HepG2 (cell line): Measurements from ENCODE around the gene TOB1. TPM values are rescaled to one million over a fixed set of nuclear protein-coding genes. Genes with fewer than 3 reads are reported as not detected.
A peak's percentile ranks its signal among the peaks of the same experiment; 100 is the strongest.

Experiments used
- BRD4 ChIP-seq: sonication (generic); formaldehyde crosslinking; IDR thresholded peaks from 2 replicates; pipeline ENCODE4 v1.4.0; 2020; ENCODE audit warnings: missing genetic modification reagents
- CENPT ChIP-seq: sonication (generic); formaldehyde crosslinking; IDR thresholded peaks from 2 replicates; pipeline ENCODE4 v1.8.0; 2022; ENCODE audit warnings: low read depth, mild to moderate bottlenecking, moderate library complexity, missing genetic modification reagents
- DR1 ChIP-seq: sonication (generic); formaldehyde crosslinking; IDR thresholded peaks from 2 replicates; pipeline ENCODE4 v1.8.0; 2021; ENCODE audit warnings: mild to moderate bottlenecking, missing genetic modification reagents, inconsistent platforms
- FOXA3 ChIP-seq: IDR thresholded peaks from 2 replicates; pipeline ENCODE4 v1.6.1; 2016; ENCODE audit warnings: missing genetic modification reagents, missing compliant biosample characterization
- JUNB ChIP-seq: sonication (generic); formaldehyde crosslinking; IDR thresholded peaks from 2 replicates; pipeline ENCODE4 v1.8.0; 2022; ENCODE audit warnings: missing genetic modification reagents, mild to moderate bottlenecking, borderline replicate concordance
- NR2F2 ChIP-seq: IDR thresholded peaks from 2 replicates; pipeline ENCODE4 v1.6.1; 2012; ENCODE audit warnings: low read depth, inconsistent platforms, borderline replicate concordance
- POLR2A ChIP-seq, 2 experiments: IDR thresholded peaks; 2 replicates each; pipeline ENCODE4 v1.6.1; 2011; ENCODE audit warnings: low read depth in 2 of 2, low read length in 2 of 2, mild to moderate bottlenecking in 1 of 2, moderate library complexity in 1 of 2; ENCODE audit not compliant: insufficient read depth in 1 of 2
- RAD51 ChIP-seq: fragments of 450-650 bp; IDR thresholded peaks from 2 replicates; pipeline ENCODE4 v1.6.1; 2016; ENCODE audit warnings: borderline replicate concordance
- TBP ChIP-seq: sonication (generic); formaldehyde crosslinking; IDR thresholded peaks from 2 replicates; pipeline ENCODE4 v1.5.0; 2020; ENCODE audit warnings: missing genetic modification reagents
- ZFP36L2 ChIP-seq: sonication (generic); formaldehyde crosslinking; IDR thresholded peaks from 2 replicates; pipeline ENCODE4 v1.4.0; 2020; ENCODE audit warnings: missing genetic modification reagents
- ZNF460 ChIP-seq: sonication (generic); formaldehyde crosslinking; IDR thresholded peaks from 2 replicates; pipeline ENCODE4 v1.5.1; 2020; ENCODE audit warnings: missing genetic modification reagents, mild to moderate bottlenecking, borderline replicate concordance
- ZNF549 ChIP-seq: sonication (generic); formaldehyde crosslinking; IDR thresholded peaks from 2 replicates; pipeline ENCODE4 v1.5.0; 2020; ENCODE audit warnings: missing genetic modification reagents
- ZNF605 ChIP-seq: sonication (generic); formaldehyde crosslinking; IDR thresholded peaks from 2 replicates; pipeline ENCODE4 v1.8.0; 2022; ENCODE audit warnings: mild to moderate bottlenecking, missing genetic modification reagents
- ZNF607 ChIP-seq: sonication (generic); formaldehyde crosslinking; IDR thresholded peaks from 2 replicates; pipeline ENCODE4 v1.5.1; 2020; ENCODE audit warnings: missing genetic modification reagents, mild to moderate bottlenecking, borderline replicate concordance
- ZNF652 ChIP-seq: IDR thresholded peaks from 2 replicates; pipeline ENCODE4 v1.6.1; 2016; ENCODE audit warnings: low read depth, borderline replicate concordance
- ZNF878 ChIP-seq: sonication (generic); formaldehyde crosslinking; IDR thresholded peaks from 2 replicates; pipeline ENCODE4 v1.8.1; 2023; ENCODE audit warnings: mild to moderate bottlenecking, missing genetic modification reagents, moderate library complexity
- ZSCAN30 ChIP-seq: sonication (generic); formaldehyde crosslinking; IDR thresholded peaks from 2 replicates; pipeline ENCODE4 v1.5.0; 2020; ENCODE audit warnings: mild to moderate bottlenecking, missing genetic modification reagents
- polyA plus RNA-seq, 8 experiments: library from polyadenylated mRNA; depleted of rRNA in 3 of 8; stranded (reverse) in 7 of 8; unstranded in 1 of 8; fragments of >200 nt; fragmentation: Illumina TruSeq in 4 of 8; extraction: Trizol in 4 of 8; gene quantifications; 2 replicates each; pipeline versions ENCODE4 v1.2.1 to v1.2.3, GENCODE V29; 2011 to 2016; ENCODE audit warnings: low read depth in 4 of 8, missing spikeins in 1 of 8, mixed read lengths in 1 of 8; ENCODE audit not compliant: insufficient read depth in 1 of 8
- total RNA-seq, 5 experiments: library from RNA; depleted of rRNA; stranded (reverse); fragments of >200 nt; fragmentation: Illumina TruSeq; extraction: Trizol; gene quantifications; 2 replicates each; pipeline ENCODE4 v1.2.3, GENCODE V29; 2016; ENCODE audit warnings: low read depth in 1 of 5
- TF ChIP-seq, protein P1 (sequence below): sonication (generic); formaldehyde crosslinking; IDR thresholded peaks from 2 replicates; pipeline ENCODE4 v1.5.1; 2020; ENCODE audit warnings: mild to moderate bottlenecking, missing genetic modification reagents, moderate library complexity
- TF ChIP-seq, protein P2 (sequence below), 2 experiments: IDR thresholded peaks; 2 replicates each; pipeline ENCODE4 v1.6.1; 2011 to 2012; ENCODE audit warnings: low read length in 2 of 2, borderline replicate concordance in 1 of 2, low read depth in 1 of 2, mild to moderate bottlenecking in 1 of 2, moderate library complexity in 1 of 2
- TF ChIP-seq, protein P3 (sequence below): sonication (generic); formaldehyde crosslinking; conservative IDR thresholded peaks from 2 replicates; pipeline ENCODE4 v1.8.0; 2022; ENCODE audit warnings: mild to moderate bottlenecking, moderate library complexity, missing genetic modification reagents

The TOB1 gene
- total and polyA plus RNA-seq, 2 of the 13 experiments (the other 11 are each of a cell fraction or from before 2014, with no cell fraction given): 21.9 to 57.7 TPM

DNA sequence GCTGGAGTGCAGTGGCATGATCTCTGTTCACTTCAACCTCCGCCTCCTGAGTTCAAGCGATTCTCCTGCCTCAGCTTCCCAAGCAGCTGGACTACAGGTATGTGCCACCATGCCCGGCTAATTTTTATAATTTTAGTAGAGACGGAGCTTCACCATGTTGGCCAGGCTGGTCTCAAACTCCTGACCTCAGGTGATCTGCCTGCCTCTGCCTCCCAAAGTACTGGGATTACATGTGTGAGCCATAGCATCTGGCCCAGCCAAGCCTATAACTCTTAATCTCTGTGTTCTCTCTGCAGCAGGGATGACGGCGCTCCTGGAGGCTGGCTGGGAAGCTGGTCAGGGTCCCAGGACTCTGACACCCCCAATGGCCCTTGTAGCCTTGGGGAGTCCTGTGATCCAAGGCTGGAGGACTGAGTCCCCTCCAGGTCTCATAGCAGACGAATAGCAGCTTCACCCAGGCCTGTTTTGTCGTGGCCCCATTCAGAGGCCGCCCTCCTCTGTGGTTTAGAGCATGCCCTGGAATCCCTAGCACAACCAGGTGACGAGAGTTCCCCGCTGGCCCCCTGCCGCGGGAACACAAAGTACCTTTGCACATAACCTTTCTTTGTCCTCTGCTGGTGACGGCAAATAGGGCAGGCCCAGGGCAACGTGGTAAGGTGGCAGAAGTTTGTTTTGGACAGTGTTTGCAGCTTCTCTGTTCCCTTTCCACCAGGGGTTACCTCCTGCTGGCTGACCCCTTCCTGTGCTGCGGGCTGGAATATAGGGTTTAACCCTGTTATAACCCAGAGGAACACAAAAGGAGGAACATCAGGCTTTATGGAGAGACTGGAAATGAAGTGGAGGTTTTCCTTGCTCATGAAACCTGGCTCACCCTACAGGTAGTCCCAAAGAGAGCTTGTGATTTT is 43.0 kb upstream of the TOB1 start (continued):
- TF ChIP-seq, protein P1, sequence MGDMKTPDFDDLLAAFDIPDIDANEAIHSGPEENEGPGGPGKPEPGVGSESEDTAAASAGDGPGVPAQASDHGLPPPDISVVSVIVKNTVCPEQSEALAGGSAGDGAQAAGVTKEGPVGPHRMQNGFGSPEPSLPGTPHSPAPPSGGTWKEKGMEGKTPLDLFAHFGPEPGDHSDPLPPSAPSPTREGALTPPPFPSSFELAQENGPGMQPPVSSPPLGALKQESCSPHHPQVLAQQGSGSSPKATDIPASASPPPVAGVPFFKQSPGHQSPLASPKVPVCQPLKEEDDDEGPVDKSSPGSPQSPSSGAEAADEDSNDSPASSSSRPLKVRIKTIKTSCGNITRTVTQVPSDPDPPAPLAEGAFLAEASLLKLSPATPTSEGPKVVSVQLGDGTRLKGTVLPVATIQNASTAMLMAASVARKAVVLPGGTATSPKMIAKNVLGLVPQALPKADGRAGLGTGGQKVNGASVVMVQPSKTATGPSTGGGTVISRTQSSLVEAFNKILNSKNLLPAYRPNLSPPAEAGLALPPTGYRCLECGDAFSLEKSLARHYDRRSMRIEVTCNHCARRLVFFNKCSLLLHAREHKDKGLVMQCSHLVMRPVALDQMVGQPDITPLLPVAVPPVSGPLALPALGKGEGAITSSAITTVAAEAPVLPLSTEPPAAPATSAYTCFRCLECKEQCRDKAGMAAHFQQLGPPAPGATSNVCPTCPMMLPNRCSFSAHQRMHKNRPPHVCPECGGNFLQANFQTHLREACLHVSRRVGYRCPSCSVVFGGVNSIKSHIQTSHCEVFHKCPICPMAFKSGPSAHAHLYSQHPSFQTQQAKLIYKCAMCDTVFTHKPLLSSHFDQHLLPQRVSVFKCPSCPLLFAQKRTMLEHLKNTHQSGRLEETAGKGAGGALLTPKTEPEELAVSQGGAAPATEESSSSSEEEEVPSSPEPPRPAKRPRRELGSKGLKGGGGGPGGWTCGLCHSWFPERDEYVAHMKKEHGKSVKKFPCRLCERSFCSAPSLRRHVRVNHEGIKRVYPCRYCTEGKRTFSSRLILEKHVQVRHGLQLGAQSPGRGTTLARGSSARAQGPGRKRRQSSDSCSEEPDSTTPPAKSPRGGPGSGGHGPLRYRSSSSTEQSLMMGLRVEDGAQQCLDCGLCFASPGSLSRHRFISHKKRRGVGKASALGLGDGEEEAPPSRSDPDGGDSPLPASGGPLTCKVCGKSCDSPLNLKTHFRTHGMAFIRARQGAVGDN (CRISPR knock-in tag): peak; percentile 90
- TF ChIP-seq RAD51 (no peak), ZNF652 (CRISPR knock-in tag) (peak; percentile 93), ZFP36L2 (CRISPR knock-in tag) (peak; percentile 57; the same call in 1 of the 2 replicates), FOXA3 (peak; percentile 81), ZNF607 (CRISPR knock-in tag) (no peak), ZNF878 (CRISPR knock-in tag) (peak; percentile 93), ZSCAN30 (CRISPR knock-in tag) (no peak), BRD4 (CRISPR knock-in tag) (peak; percentile 88; the same call in 1 of the 2 replicates), ZNF605 (CRISPR knock-in tag) (0 out of 2 replicates have a peak, but pooled peaks have one; percentile 65), TBP (CRISPR knock-in tag) (no peak), JUNB (CRISPR knock-in tag) (no peak), ZNF549 (CRISPR knock-in tag) (no peak), CENPT (CRISPR knock-in tag) (no peak), ZNF460 (no peak), NR2F2 (peak; percentile 78; the same call in 1 of the 2 replicates), DR1 (peak; percentile 46; the same call in 1 of the 2 replicates), POLR2A (IDR thresholded peaks at IDR 0.05; ENCODE audit: insufficient read depth in 1 of 2, low read depth in 2 of 2, low read length in 2 of 2) (peak; percentile 16 to 69)
- TF ChIP-seq, protein P2, sequence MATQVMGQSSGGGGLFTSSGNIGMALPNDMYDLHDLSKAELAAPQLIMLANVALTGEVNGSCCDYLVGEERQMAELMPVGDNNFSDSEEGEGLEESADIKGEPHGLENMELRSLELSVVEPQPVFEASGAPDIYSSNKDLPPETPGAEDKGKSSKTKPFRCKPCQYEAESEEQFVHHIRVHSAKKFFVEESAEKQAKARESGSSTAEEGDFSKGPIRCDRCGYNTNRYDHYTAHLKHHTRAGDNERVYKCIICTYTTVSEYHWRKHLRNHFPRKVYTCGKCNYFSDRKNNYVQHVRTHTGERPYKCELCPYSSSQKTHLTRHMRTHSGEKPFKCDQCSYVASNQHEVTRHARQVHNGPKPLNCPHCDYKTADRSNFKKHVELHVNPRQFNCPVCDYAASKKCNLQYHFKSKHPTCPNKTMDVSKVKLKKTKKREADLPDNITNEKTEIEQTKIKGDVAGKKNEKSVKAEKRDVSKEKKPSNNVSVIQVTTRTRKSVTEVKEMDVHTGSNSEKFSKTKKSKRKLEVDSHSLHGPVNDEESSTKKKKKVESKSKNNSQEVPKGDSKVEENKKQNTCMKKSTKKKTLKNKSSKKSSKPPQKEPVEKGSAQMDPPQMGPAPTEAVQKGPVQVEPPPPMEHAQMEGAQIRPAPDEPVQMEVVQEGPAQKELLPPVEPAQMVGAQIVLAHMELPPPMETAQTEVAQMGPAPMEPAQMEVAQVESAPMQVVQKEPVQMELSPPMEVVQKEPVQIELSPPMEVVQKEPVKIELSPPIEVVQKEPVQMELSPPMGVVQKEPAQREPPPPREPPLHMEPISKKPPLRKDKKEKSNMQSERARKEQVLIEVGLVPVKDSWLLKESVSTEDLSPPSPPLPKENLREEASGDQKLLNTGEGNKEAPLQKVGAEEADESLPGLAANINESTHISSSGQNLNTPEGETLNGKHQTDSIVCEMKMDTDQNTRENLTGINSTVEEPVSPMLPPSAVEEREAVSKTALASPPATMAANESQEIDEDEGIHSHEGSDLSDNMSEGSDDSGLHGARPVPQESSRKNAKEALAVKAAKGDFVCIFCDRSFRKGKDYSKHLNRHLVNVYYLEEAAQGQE (IDR thresholded peaks at IDR 0.05; ENCODE audit: borderline replicate concordance in 1 of 2, low read depth in 1 of 2, low read length in 2 of 2): peak in 1 of 2 experiments; percentile 79; a peak in 2 of 4 replicates
- TF ChIP-seq, protein P3, sequence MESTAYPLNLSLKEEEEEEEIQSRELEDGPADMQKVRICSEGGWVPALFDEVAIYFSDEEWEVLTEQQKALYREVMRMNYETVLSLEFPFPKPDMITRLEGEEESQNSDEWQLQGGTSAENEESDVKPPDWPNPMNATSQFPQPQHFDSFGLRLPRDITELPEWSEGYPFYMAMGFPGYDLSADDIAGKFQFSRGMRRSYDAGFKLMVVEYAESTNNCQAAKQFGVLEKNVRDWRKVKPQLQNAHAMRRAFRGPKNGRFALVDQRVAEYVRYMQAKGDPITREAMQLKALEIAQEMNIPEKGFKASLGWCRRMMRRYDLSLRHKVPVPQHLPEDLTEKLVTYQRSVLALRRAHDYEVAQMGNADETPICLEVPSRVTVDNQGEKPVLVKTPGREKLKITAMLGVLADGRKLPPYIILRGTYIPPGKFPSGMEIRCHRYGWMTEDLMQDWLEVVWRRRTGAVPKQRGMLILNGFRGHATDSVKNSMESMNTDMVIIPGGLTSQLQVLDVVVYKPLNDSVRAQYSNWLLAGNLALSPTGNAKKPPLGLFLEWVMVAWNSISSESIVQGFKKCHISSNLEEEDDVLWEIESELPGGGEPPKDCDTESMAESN (CRISPR knock-in tag): peak; percentile 85
